T1000 (cell line): ENCODE measurements around the gene KLF16.

Experiments used
- DNase-seq: peaks from one replicate; lab custom pipeline; 2025; ENCODE audit warnings: mixed read lengths; lab: John Stamatoyannopoulos, UW

The KLF16 gene

GRCh38 chr19:1843116-1843515 lies 20.3 kb downstream of the KLF16 start:
- no peak for DNase-seq

GRCh38 chr19:1841209-1841924 lies 22.0 kb downstream of the KLF16 start:
- no peak for DNase-seq

GRCh38 chr19:1840541-1841115 lies 22.8 kb downstream of the KLF16 start:
- DNase-seq, result no peak

- DNase-seq, result no peak
These were observed 23.5 kb downstream of the KLF16 start for GRCh38 chr19:1839658-1840540.

- peak; percentile 49 for DNase-seq
These were observed 25.7 kb downstream of the KLF16 start for GRCh38 chr19:1837625-1838105.

- DNase-seq, result no peak
These were observed 26.2 kb downstream of the KLF16 start for GRCh38 chr19:1837222-1837565.

GRCh38 chr19:1836458-1837221 lies 26.7 kb downstream of the KLF16 start:
- no peak for DNase-seq

- DNase-seq, result no peak
These were observed 29.8 kb downstream of the KLF16 start for GRCh38 chr19:1833540-1833939.

- no peak for DNase-seq
These were observed 31.2 kb downstream of the KLF16 start for GRCh38 chr19:1832046-1832663.

- DNase-seq, result no peak
These were observed 32.4 kb downstream of the KLF16 start for GRCh38 chr19:1830978-1831377.

- DNase-seq, result no peak
These were observed 32.8 kb downstream of the KLF16 start for GRCh38 chr19:1830568-1830967.

- DNase-seq, result no peak
These were observed 33.4 kb downstream of the KLF16 start for GRCh38 chr19:1829958-1830357.

GRCh38 chr19:1828279-1829238 lies 34.8 kb downstream of the KLF16 start:
- no peak for DNase-seq

GRCh38 chr19:1827566-1828278 lies 35.7 kb downstream of the KLF16 start:
- DNase-seq, result no peak

- DNase-seq, result no peak
These were observed 36.5 kb downstream of the KLF16 start for GRCh38 chr19:1826557-1827521.

- peak; percentile 76 for DNase-seq
These were observed 37.3 kb downstream of the KLF16 start for GRCh38 chr19:1825909-1826556.

- DNase-seq, result no peak
These were observed 39.1 kb downstream of the KLF16 start for GRCh38 chr19:1824252-1824622.
